Astrocyte of the cerebellum (primary cell): Measurements from ENCODE around the gene TGFBR3.

ENCODE experiments used
- DNase-seq: peaks from one replicate; pipeline ENCODE4 v3.0.0-alpha.2; 2011; ENCODE audit warnings: low read depth
- H3K4me3 ChIP-seq: 2 replicates; pipeline ENCODE4 v1.5.1; 2011; ENCODE audit warnings: mild to moderate bottlenecking, low read depth, low read length, moderate library complexity
- CTCF ChIP-seq: IDR thresholded peaks from 2 replicates; pipeline ENCODE4 v1.5.1; 2012; ENCODE audit warnings: low read length, low read depth, moderate library complexity, mild to moderate bottlenecking; ENCODE audit errors: missing control alignments
- in situ Hi-C: cut with HindIII; loops from 2 replicates; pipeline ENCODE4 v1.10.0; 2017; ENCODE audit warnings: low sequenced_read_pairs

The TGFBR3 gene

GRCh38 chr1:91765880-91766443, 120.0 kb downstream of the TGFBR3 start:
- no peak overlapping the region for H3K4me3 ChIP-seq
- no peak for TF ChIP-seq CTCF
- in situ Hi-C loops = no loop called here
- no peak for DNase-seq

GRCh38 chr1:91765293-91765692, 120.7 kb downstream of the TGFBR3 start:
- DNase-seq = no peak
- H3K4me3 ChIP-seq = no peak overlapping the region
- no peak for TF ChIP-seq CTCF
- in situ Hi-C loops = no loop called here

- DNase-seq = no peak
- H3K4me3 ChIP-seq = no peak overlapping the region
- TF ChIP-seq CTCF = no peak
- in situ Hi-C loops = no loop called here
Observed at GRCh38 chr1:91764471-91765115, 121.4 kb downstream of the TGFBR3 start.

GRCh38 chr1:91763252-91763651, 122.7 kb downstream of the TGFBR3 start:
- no peak for TF ChIP-seq CTCF
- no peak overlapping the region for H3K4me3 ChIP-seq
- in situ Hi-C loops = no loop called here
- DNase-seq = no peak

GRCh38 chr1:91761295-91761721, 124.6 kb downstream of the TGFBR3 start:
- TF ChIP-seq CTCF = no peak
- in situ Hi-C loops = no loop called here

GRCh38 chr1:91760512-91760911, 125.4 kb downstream of the TGFBR3 start:
- no peak for DNase-seq
- H3K4me3 ChIP-seq = no peak overlapping the region
- no peak for TF ChIP-seq CTCF
- in situ Hi-C loops = no loop called here

More at GRCh38 chr1:91761295-91761721, 124.6 kb downstream of the TGFBR3 start:
- H3K4me3 ChIP-seq = no peak overlapping the region
- DNase-seq = no peak

- DNase-seq = no peak
- no peak for TF ChIP-seq CTCF
- in situ Hi-C loops = no loop called here
- no peak overlapping the region for H3K4me3 ChIP-seq
Observed at GRCh38 chr1:91759076-91759475, 126.9 kb downstream of the TGFBR3 start.
